OCI-LY3 (cell line): ENCODE results near the gene NDST1.

Experiments used
- H2AFZ ChIP-seq: fragments of 200-600, 300-600 bp; shearing (Covaris generic); 2 replicates; pipeline ENCODE4 v1.6.0; 2014; ENCODE audit warnings: antibody characterized with exemption, low read depth, low read length
- H3K27ac ChIP-seq: fragments of 200-600, 300-600 bp; sonication (generic); 2 replicates; pipeline ENCODE4 v1.5.1; 2014; ENCODE audit warnings: mild to moderate bottlenecking, low read length, moderate library complexity, mixed read lengths
- H3K27me3 ChIP-seq: fragments of 200-600, 300-600 bp; sonication (generic); 2 replicates; pipeline ENCODE4 v1.6.1; 2014; ENCODE audit warnings: low read depth, low read length, mixed read lengths
- H3K36me3 ChIP-seq: fragments of 200-600, 300-600 bp; sonication (generic); replicated peaks from 2 replicates; pipeline ENCODE3; 2014; ENCODE audit warnings: low read depth, low read length, mixed read lengths
- H3K4me1 ChIP-seq: fragments of 300-600, 200-600 bp; sonication (generic); 2 replicates; pipeline ENCODE4 v1.6.1; 2014; ENCODE audit warnings: low read length, mixed read lengths
- H3K4me2 ChIP-seq: fragments of 200-600, 300-600 bp; sonication (generic); 2 replicates; pipeline ENCODE4 v1.6.1; 2014; ENCODE audit warnings: low read length, mixed read lengths
- H3K4me3 ChIP-seq: fragments of 300-600, 200-600 bp; sonication (generic); 2 replicates; pipeline ENCODE4 v1.5.1; 2014; ENCODE audit warnings: antibody characterized with exemption, mild to moderate bottlenecking, low read length, moderate library complexity
- H3K79me2 ChIP-seq: fragments of 300-600, 200-600 bp; shearing (Covaris generic); 2 replicates; pipeline ENCODE4 v1.6.1; 2014; ENCODE audit warnings: mild to moderate bottlenecking, low read length, mixed read lengths
- H3K9ac ChIP-seq: fragments of 300-600, 200-600 bp; shearing (Covaris generic); 2 replicates; pipeline ENCODE4 v1.6.0; 2014; ENCODE audit warnings: mild to moderate bottlenecking, low read length, moderate library complexity
- H3K9me3 ChIP-seq: fragments of 200-600, 300-600 bp; shearing (Covaris generic); 2 replicates; pipeline ENCODE4 v1.6.1; 2014; ENCODE audit warnings: low read length, mixed read lengths; ENCODE audit not compliant: insufficient read depth
- H4K20me1 ChIP-seq: fragments of 200-600, 300-600 bp; sonication (generic); 2 replicates; pipeline ENCODE4 v1.6.1; 2016; ENCODE audit warnings: low read length, mixed read lengths; ENCODE audit not compliant: insufficient read depth
- CTCF ChIP-seq: fragments of 200-600, 300-600 bp; sonication (generic); IDR thresholded peaks from 2 replicates; pipeline ENCODE4 v1.5.1; 2014; ENCODE audit warnings: antibody characterized with exemption, low read length, low read depth
- EZH2phosphoT487 ChIP-seq: fragments of 200-600 bp; shearing (Covaris generic); IDR thresholded peaks from 2 replicates; pipeline ENCODE4 v1.6.1; 2018; ENCODE audit warnings: antibody characterized with exemption, mixed run types, low read depth

Gene NDST1

GRCh38 chr5:150464554-150465012 is 43.3 kb upstream of the NDST1 start:
- no peaks in the 10 kb centered on the region for H4K20me1 ChIP-seq
- no peak overlapping the region for H3K27ac ChIP-seq
- H2AFZ ChIP-seq: no peak overlapping the region
- no peak overlapping the region for H3K9ac ChIP-seq
- peaks cover 18% of the 10 kb centered on the region for H3K4me1 ChIP-seq
- H3K79me2 ChIP-seq: no peaks in the 10 kb centered on the region
- no peak overlapping the region for H3K4me3 ChIP-seq
- H3K27me3 ChIP-seq: no peaks in the 10 kb centered on the region
- TF ChIP-seq CTCF: no peak
- no peaks in the 10 kb centered on the region for H3K36me3 ChIP-seq
- H3K9me3 ChIP-seq: no peaks in the 10 kb centered on the region
- H3K4me2 ChIP-seq: no peak overlapping the region

- no peak overlapping the region for H3K27ac ChIP-seq
- no peak overlapping the region for H3K4me3 ChIP-seq
Measured at GRCh38 chr5:150465927-150466326, 42.0 kb upstream of the NDST1 start.

GRCh38 chr5:150468206-150468605 is 39.7 kb upstream of the NDST1 start:
- Histone ChIP-seq H4K20me1 (no peaks in the 10 kb centered on the region), H3K27me3 (no peaks in the 10 kb centered on the region), H3K27ac (no peak overlapping the region), H3K9me3 (no peaks in the 10 kb centered on the region), H3K9ac (no peak overlapping the region), H3K36me3 (no peaks in the 10 kb centered on the region), H2AFZ (no peak overlapping the region), H3K4me1 (no peaks in the 10 kb centered on the region), H3K4me2 (no peak overlapping the region), H3K79me2 (no peaks in the 10 kb centered on the region), H3K4me3 (no peak overlapping the region)
- TF ChIP-seq CTCF: no peak
- no peak for TF ChIP-seq EZH2phosphoT487

More at GRCh38 chr5:150465927-150466326, 42.0 kb upstream of the NDST1 start:
- H3K27me3 ChIP-seq: no peaks in the 10 kb centered on the region
- H3K4me1 ChIP-seq: peaks cover 11% of the 10 kb centered on the region
- no peak overlapping the region for H3K9ac ChIP-seq
- H2AFZ ChIP-seq: no peak overlapping the region
- TF ChIP-seq CTCF (no peak), EZH2phosphoT487 (no peak)
- H3K9me3 ChIP-seq: no peaks in the 10 kb centered on the region
- H3K79me2 ChIP-seq: no peaks in the 10 kb centered on the region
- no peaks in the 10 kb centered on the region for H4K20me1 ChIP-seq
- H3K36me3 ChIP-seq: no peaks in the 10 kb centered on the region
- H3K4me2 ChIP-seq: no peak overlapping the region

GRCh38 chr5:150469718-150470469 is 38.0 kb upstream of the NDST1 start:
- Histone ChIP-seq H3K9me3 (no peaks in the 10 kb centered on the region), H3K79me2 (no peaks in the 10 kb centered on the region), H2AFZ (no peak overlapping the region), H3K9ac (no peak overlapping the region), H3K36me3 (no peaks in the 10 kb centered on the region), H3K27me3 (no peaks in the 10 kb centered on the region), H3K4me1 (no peaks in the 10 kb centered on the region), H3K4me2 (no peak overlapping the region), H3K27ac (no peak overlapping the region), H3K4me3 (no peak overlapping the region), H4K20me1 (no peaks in the 10 kb centered on the region)
- TF ChIP-seq CTCF: no peak
- no peak for TF ChIP-seq EZH2phosphoT487
